T-helper 2 cell treated with Interferon-gamma antibody and Interleukin-4, amounts not matched to agents 100 ng/mL and 5 ng/mL, for 36 hours (primary cell): ENCODE data around the gene COL24A1. TPM values are rescaled to one million over a fixed set of nuclear protein-coding genes. Genes with fewer than 3 reads are reported as not detected.
"Not testable (repeated sequence)": the region's sequence is repeated elsewhere in the genome, so short reads cannot be mapped to it uniquely, and the experiment has no call there.

Experiments
- intact Hi-C: fragments of 100-400 bp; cut with micrococcal nuclease; formaldehyde crosslinking; loops from one replicate; pipeline ENCODE4 v1.15.1; 2023
- total RNA-seq: library from RNA; stranded (reverse); gene quantifications from 2 replicates; pipeline ENCODE4 v1.2.3, GENCODE V29; 2022

The COL24A1 gene
- total RNA-seq, 1 donor from 2014 or later, result not detected

- intact Hi-C loops, result no loop called here
Observed at GRCh38 chr1:85900921-85901320, 255.7 kb downstream of the COL24A1 start.

- intact Hi-C loops, result no loop called here
Observed at GRCh38 chr1:85898861-85899260, 257.7 kb downstream of the COL24A1 start.

GRCh38 chr1:85894651-85895050 lies 261.9 kb downstream of the COL24A1 start:
- intact Hi-C loops, result no loop called here

GRCh38 chr1:85892366-85892765 lies 264.2 kb downstream of the COL24A1 start:
- intact Hi-C loops, result no loop called here

GRCh38 chr1:85889870-85890269 lies 266.7 kb downstream of the COL24A1 start:
- intact Hi-C loops, result no loop called here

GRCh38 chr1:85888921-85889320 lies 267.7 kb downstream of the COL24A1 start:
- intact Hi-C loops, result no loop called here

GRCh38 chr1:85884372-85885035 lies 272.1 kb downstream of the COL24A1 start:
- intact Hi-C loops, result no loop called here

GRCh38 chr1:85867189-85867588 lies 289.4 kb downstream of the COL24A1 start:
- intact Hi-C loops, result no loop called here

GRCh38 chr1:85865213-85865612 lies 291.4 kb downstream of the COL24A1 start:
- intact Hi-C loops, result no loop called here

- intact Hi-C loops, result no loop called here
Observed at GRCh38 chr1:85864727-85865126, 291.8 kb downstream of the COL24A1 start.

GRCh38 chr1:85863639-85864038 lies 292.9 kb downstream of the COL24A1 start:
- intact Hi-C loops, result not testable (repeated sequence)

- intact Hi-C loops, result no loop called here
Observed at GRCh38 chr1:85862456-85862855, 294.1 kb downstream of the COL24A1 start.

- intact Hi-C loops, result no loop called here
Observed at GRCh38 chr1:85857991-85858390, 298.6 kb downstream of the COL24A1 start.

GRCh38 chr1:85850238-85850637 lies 306.3 kb downstream of the COL24A1 start:
- intact Hi-C loops, result no loop called here

- intact Hi-C loops, result no loop called here
Observed at GRCh38 chr1:85849660-85850059, 306.9 kb downstream of the COL24A1 start.

GRCh38 chr1:85847356-85847755 lies 309.2 kb downstream of the COL24A1 start:
- intact Hi-C loops, result no loop called here

GRCh38 chr1:85846706-85847105 lies 309.9 kb downstream of the COL24A1 start:
- intact Hi-C loops, result no loop called here

GRCh38 chr1:85839459-85839858 lies 317.1 kb downstream of the COL24A1 start:
- intact Hi-C loops, result no loop called here

GRCh38 chr1:85838238-85838637 lies 318.3 kb downstream of the COL24A1 start:
- intact Hi-C loops, result no loop called here

- intact Hi-C loops, result no loop called here
Observed at GRCh38 chr1:85836736-85837135, 319.8 kb downstream of the COL24A1 start.

GRCh38 chr1:85833165-85833564 lies 323.4 kb downstream of the COL24A1 start:
- intact Hi-C loops, result not testable (repeated sequence)

- intact Hi-C loops, result no loop called here
Observed at GRCh38 chr1:85830837-85831236, 325.7 kb downstream of the COL24A1 start.

- intact Hi-C loops, result no loop called here
Observed at GRCh38 chr1:85824066-85824840, 332.3 kb downstream of the COL24A1 start.
